H1 (cell line): ENCODE results near the gene TMPRSS9. TPM values are rescaled to one million over a fixed set of nuclear protein-coding genes. Genes with fewer than 3 reads are reported as not detected.

Experiments
- polyA plus RNA-seq, 7 experiments: library from polyadenylated mRNA; depleted of rRNA in 3 of 7; stranded (reverse) in 5 of 7; unstranded in 2 of 7; fragments of >200 nt in 5 of 7; fragments of 200-250 nt in 2 of 7; gene quantifications; 1 replicate in 5 of 7; 2 replicates in 1 of 7; 4 replicates in 1 of 7; pipeline versions ENCODE4 v1.2.1 to v1.2.3, GENCODE V29; 2011 to 2013; ENCODE audit warnings: missing spikeins in 2 of 7, mixed read lengths in 2 of 7
- total RNA-seq: library from RNA; stranded (reverse); fragmentation: NEBNext Ultra II Directional; extraction: Animal tissue kit (Norgen Biotek cat#: 25700); gene quantifications from 2 replicates; pipeline ENCODE4 v1.2.1, GENCODE V29; 2021
- TF ChIP-seq, protein P1 (sequence below): fragments of 300-600 bp; sonication (generic); IDR thresholded peaks from 2 replicates; pipeline ENCODE4 v1.7.1; 2012; ENCODE audit warnings: low read length, moderate library complexity, mild to moderate bottlenecking, inconsistent platforms; ENCODE audit not compliant: insufficient replicate concordance

Gene TMPRSS9
- total and polyA plus RNA-seq, 2 of the 8 experiments (the other 6 are each of a cell fraction or from before 2014, with no cell fraction given) = 0.15 to 0.19 TPM

DNA sequence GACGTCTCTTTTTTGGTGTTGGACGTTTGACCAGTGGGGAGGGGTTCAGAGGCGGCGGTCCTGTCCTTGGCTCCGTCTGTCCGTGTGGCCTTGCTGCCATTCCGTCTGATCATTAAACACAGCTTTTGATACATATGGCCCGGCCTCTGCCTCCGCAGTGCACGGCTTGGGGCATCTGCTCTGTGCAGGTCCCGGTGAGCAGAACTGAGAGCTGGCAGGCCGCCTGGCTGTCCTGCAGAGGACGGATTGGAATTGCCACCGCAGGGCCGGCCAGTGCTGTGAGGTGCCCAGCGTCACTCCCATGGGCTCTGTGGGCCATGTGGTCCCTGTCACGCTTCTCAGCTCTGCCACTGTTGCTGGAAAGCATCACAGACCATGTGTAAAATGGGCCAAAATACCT lies 5.4 kb upstream of the TMPRSS9 start (continued):
- TF ChIP-seq, protein P1, sequence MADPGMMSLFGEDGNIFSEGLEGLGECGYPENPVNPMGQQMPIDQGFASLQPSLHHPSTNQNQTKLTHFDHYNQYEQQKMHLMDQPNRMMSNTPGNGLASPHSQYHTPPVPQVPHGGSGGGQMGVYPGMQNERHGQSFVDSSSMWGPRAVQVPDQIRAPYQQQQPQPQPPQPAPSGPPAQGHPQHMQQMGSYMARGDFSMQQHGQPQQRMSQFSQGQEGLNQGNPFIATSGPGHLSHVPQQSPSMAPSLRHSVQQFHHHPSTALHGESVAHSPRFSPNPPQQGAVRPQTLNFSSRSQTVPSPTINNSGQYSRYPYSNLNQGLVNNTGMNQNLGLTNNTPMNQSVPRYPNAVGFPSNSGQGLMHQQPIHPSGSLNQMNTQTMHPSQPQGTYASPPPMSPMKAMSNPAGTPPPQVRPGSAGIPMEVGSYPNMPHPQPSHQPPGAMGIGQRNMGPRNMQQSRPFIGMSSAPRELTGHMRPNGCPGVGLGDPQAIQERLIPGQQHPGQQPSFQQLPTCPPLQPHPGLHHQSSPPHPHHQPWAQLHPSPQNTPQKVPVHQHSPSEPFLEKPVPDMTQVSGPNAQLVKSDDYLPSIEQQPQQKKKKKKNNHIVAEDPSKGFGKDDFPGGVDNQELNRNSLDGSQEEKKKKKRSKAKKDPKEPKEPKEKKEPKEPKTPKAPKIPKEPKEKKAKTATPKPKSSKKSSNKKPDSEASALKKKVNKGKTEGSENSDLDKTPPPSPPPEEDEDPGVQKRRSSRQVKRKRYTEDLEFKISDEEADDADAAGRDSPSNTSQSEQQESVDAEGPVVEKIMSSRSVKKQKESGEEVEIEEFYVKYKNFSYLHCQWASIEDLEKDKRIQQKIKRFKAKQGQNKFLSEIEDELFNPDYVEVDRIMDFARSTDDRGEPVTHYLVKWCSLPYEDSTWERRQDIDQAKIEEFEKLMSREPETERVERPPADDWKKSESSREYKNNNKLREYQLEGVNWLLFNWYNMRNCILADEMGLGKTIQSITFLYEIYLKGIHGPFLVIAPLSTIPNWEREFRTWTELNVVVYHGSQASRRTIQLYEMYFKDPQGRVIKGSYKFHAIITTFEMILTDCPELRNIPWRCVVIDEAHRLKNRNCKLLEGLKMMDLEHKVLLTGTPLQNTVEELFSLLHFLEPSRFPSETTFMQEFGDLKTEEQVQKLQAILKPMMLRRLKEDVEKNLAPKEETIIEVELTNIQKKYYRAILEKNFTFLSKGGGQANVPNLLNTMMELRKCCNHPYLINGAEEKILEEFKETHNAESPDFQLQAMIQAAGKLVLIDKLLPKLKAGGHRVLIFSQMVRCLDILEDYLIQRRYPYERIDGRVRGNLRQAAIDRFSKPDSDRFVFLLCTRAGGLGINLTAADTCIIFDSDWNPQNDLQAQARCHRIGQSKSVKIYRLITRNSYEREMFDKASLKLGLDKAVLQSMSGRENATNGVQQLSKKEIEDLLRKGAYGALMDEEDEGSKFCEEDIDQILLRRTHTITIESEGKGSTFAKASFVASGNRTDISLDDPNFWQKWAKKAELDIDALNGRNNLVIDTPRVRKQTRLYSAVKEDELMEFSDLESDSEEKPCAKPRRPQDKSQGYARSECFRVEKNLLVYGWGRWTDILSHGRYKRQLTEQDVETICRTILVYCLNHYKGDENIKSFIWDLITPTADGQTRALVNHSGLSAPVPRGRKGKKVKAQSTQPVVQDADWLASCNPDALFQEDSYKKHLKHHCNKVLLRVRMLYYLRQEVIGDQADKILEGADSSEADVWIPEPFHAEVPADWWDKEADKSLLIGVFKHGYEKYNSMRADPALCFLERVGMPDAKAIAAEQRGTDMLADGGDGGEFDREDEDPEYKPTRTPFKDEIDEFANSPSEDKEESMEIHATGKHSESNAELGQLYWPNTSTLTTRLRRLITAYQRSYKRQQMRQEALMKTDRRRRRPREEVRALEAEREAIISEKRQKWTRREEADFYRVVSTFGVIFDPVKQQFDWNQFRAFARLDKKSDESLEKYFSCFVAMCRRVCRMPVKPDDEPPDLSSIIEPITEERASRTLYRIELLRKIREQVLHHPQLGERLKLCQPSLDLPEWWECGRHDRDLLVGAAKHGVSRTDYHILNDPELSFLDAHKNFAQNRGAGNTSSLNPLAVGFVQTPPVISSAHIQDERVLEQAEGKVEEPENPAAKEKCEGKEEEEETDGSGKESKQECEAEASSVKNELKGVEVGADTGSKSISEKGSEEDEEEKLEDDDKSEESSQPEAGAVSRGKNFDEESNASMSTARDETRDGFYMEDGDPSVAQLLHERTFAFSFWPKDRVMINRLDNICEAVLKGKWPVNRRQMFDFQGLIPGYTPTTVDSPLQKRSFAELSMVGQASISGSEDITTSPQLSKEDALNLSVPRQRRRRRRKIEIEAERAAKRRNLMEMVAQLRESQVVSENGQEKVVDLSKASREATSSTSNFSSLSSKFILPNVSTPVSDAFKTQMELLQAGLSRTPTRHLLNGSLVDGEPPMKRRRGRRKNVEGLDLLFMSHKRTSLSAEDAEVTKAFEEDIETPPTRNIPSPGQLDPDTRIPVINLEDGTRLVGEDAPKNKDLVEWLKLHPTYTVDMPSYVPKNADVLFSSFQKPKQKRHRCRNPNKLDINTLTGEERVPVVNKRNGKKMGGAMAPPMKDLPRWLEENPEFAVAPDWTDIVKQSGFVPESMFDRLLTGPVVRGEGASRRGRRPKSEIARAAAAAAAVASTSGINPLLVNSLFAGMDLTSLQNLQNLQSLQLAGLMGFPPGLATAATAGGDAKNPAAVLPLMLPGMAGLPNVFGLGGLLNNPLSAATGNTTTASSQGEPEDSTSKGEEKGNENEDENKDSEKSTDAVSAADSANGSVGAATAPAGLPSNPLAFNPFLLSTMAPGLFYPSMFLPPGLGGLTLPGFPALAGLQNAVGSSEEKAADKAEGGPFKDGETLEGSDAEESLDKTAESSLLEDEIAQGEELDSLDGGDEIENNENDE = no peak
